HepG2 (cell line): ENCODE results near the gene ZNF213. TPM values are rescaled to one million over a fixed set of nuclear protein-coding genes. Genes with fewer than 3 reads are reported as not detected.

Source experiments
- CBX2 ChIP-seq, 2 experiments: fragments of 200-600 bp in 1 of 2; sonication (generic); formaldehyde crosslinking in 1 of 2; IDR thresholded peaks; 2 replicates each; pipeline versions ENCODE4 v1.7.0 to v1.8.1; 2018 to 2022; ENCODE audit warnings: low read depth in 2 of 2, low read length in 1 of 2, mild to moderate bottlenecking in 1 of 2, missing genetic modification reagents in 1 of 2
- CHCHD3 ChIP-seq: sonication (generic); formaldehyde crosslinking; IDR thresholded peaks from 2 replicates; pipeline ENCODE4 v1.8.0; 2022; ENCODE audit warnings: mild to moderate bottlenecking, missing genetic modification reagents, moderate library complexity
- JUN ChIP-seq: sonication (generic); formaldehyde crosslinking; IDR thresholded peaks from 2 replicates; pipeline ENCODE4 v1.4.0; 2020; ENCODE audit warnings: mild to moderate bottlenecking, missing genetic modification reagents
- MBNL3 ChIP-seq: fragments of 250-450 bp; sonication (Bioruptor Pico); conservative IDR thresholded peaks from 2 replicates; pipeline ENCODE4 v1.8.0; 2022; ENCODE audit warnings: mild to moderate bottlenecking, inconsistent platforms
- MZF1 ChIP-seq: sonication (generic); formaldehyde crosslinking; IDR thresholded peaks from 2 replicates; pipeline ENCODE4 v1.8.1; 2023; ENCODE audit warnings: mild to moderate bottlenecking, missing genetic modification reagents, borderline replicate concordance
- NR3C1 ChIP-seq: sonication (generic); formaldehyde crosslinking; IDR thresholded peaks from 2 replicates; pipeline ENCODE4 v1.4.0; 2020; ENCODE audit warnings: missing genetic modification reagents
- RFXAP ChIP-seq: sonication (generic); formaldehyde crosslinking; IDR thresholded peaks from 2 replicates; pipeline ENCODE4 v1.4.0; 2020; ENCODE audit warnings: missing genetic modification reagents, borderline replicate concordance
- ZBTB44 ChIP-seq: sonication (generic); formaldehyde crosslinking; IDR thresholded peaks from 2 replicates; pipeline ENCODE4 v1.4.0; 2020; ENCODE audit warnings: missing genetic modification reagents
- ZNF121 ChIP-seq: sonication (generic); formaldehyde crosslinking; IDR thresholded peaks from 2 replicates; pipeline ENCODE4 v1.5.0; 2020; ENCODE audit warnings: mild to moderate bottlenecking, missing genetic modification reagents
- ZNF431 ChIP-seq: sonication (generic); formaldehyde crosslinking; IDR thresholded peaks from 2 replicates; pipeline ENCODE4 v1.9.0; 2022; ENCODE audit warnings: missing genetic modification reagents, low read depth, mild to moderate bottlenecking, borderline replicate concordance
- ZNF441 ChIP-seq: sonication (generic); formaldehyde crosslinking; IDR thresholded peaks from 2 replicates; pipeline ENCODE4 v1.7.0; 2021; ENCODE audit warnings: missing genetic modification reagents, borderline replicate concordance
- ZNF460 ChIP-seq: sonication (generic); formaldehyde crosslinking; IDR thresholded peaks from 2 replicates; pipeline ENCODE4 v1.5.1; 2020; ENCODE audit warnings: missing genetic modification reagents, mild to moderate bottlenecking, borderline replicate concordance
- ZNF674 ChIP-seq: sonication (generic); formaldehyde crosslinking; IDR thresholded peaks from 2 replicates; pipeline ENCODE4 v1.5.0; 2020; ENCODE audit warnings: low read depth, mild to moderate bottlenecking, missing genetic modification reagents
- polyA plus RNA-seq, 8 experiments: library from polyadenylated mRNA; depleted of rRNA in 3 of 8; stranded (reverse) in 7 of 8; unstranded in 1 of 8; fragments of >200 nt; fragmentation: Illumina TruSeq in 4 of 8; extraction: Trizol in 4 of 8; gene quantifications; 2 replicates each; pipeline versions ENCODE4 v1.2.1 to v1.2.3, GENCODE V29; 2011 to 2016; ENCODE audit warnings: low read depth in 4 of 8, missing spikeins in 1 of 8, mixed read lengths in 1 of 8; ENCODE audit not compliant: insufficient read depth in 1 of 8
- total RNA-seq, 5 experiments: library from RNA; depleted of rRNA; stranded (reverse); fragments of >200 nt; fragmentation: Illumina TruSeq; extraction: Trizol; gene quantifications; 2 replicates each; pipeline ENCODE4 v1.2.3, GENCODE V29; 2016; ENCODE audit warnings: low read depth in 1 of 5
- TF ChIP-seq, protein P1 (sequence below): sonication (generic); formaldehyde crosslinking; IDR thresholded peaks from 2 replicates; pipeline ENCODE4 v1.8.1; 2023; ENCODE audit warnings: missing genetic modification reagents, inconsistent platforms, borderline replicate concordance
- TF ChIP-seq, protein P2 (sequence below): sonication (generic); formaldehyde crosslinking; IDR thresholded peaks from 2 replicates; pipeline ENCODE4 v1.4.0; 2020; ENCODE audit warnings: mild to moderate bottlenecking, missing genetic modification reagents, borderline replicate concordance
- TF ChIP-seq, protein P3 (sequence below): sonication (generic); formaldehyde crosslinking; IDR thresholded peaks from 2 replicates; pipeline ENCODE4 v1.5.1; 2020; ENCODE audit warnings: missing genetic modification reagents, mild to moderate bottlenecking, borderline replicate concordance
- TF ChIP-seq, protein P4 (sequence below): IDR thresholded peaks from 2 replicates; pipeline ENCODE4 v1.6.1; 2016

Gene ZNF213
- total and polyA plus RNA-seq, 2 of the 13 experiments (the other 11 are each of a cell fraction or from before 2014, with no cell fraction given) = 0.59 to 0.97 TPM

DNA sequence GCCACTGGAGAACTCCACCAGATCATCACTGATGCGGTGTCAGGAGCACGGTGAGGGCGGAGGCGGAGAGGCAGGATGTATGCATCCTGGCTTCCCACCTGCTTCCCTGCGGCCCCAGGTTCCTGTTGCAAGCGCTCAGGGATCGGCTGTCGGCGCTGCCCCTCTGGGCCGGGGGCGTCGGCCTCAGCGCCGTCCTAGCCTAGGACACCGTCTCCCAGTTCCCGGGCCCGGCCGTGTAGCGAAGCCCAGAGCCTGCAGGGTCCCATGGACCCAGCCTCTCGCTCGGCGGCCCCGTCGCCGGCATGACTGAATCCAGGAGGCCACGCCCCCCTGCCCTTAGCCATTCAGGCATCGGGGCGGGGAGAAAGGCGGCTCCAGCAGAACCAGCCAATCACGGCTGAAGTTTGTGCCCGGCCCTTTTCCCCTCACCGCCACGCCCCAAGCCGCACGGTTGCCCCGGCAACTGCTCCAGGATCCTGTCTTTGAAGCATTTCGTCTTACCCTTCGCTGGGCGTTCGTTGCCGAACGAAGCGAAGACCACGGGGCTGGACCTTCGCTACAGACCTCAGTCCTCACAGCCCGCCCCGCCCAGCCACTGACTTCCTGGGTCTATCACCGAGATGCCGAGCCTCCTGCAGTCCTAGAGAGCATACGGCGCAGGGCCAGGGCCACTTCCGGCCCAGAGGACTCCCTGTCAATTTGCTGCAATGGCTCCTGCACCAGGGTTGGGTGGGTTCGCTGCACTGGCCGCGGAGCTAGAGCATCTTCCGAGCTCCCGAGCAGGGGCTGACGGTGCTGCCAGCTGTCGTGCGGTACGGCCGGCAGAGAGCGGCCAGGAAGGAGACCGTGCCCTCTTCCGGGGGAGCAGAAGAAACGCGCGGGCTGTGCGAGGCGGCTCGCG, 10.6 kb upstream of the ZNF213 start (continued):
- TF ChIP-seq CBX2 (IDR thresholded peaks at IDR 0.05; ENCODE audit: low read depth, low read length) (no peak), CBX2 (CRISPR knock-in tag; IDR thresholded peaks at IDR 0.05; ENCODE audit: low read depth) (no peak), NR3C1 (CRISPR knock-in tag) (no peak), ZNF674 (CRISPR knock-in tag) (no peak), ZNF431 (CRISPR knock-in tag) (no peak), ZBTB44 (CRISPR knock-in tag) (no peak), MZF1 (no peak), JUN (CRISPR knock-in tag) (no peak), ZNF121 (peak; percentile 61; the same call in 1 of the 2 replicates), RFXAP (CRISPR knock-in tag) (no peak), ZNF441 (no peak), MBNL3 (CRISPR knock-in tag) (no peak), ZNF460 (CRISPR knock-in tag) (no peak; the same call in 1 of the 2 replicates), CHCHD3 (CRISPR knock-in tag) (no peak)
- TF ChIP-seq, protein P1, sequence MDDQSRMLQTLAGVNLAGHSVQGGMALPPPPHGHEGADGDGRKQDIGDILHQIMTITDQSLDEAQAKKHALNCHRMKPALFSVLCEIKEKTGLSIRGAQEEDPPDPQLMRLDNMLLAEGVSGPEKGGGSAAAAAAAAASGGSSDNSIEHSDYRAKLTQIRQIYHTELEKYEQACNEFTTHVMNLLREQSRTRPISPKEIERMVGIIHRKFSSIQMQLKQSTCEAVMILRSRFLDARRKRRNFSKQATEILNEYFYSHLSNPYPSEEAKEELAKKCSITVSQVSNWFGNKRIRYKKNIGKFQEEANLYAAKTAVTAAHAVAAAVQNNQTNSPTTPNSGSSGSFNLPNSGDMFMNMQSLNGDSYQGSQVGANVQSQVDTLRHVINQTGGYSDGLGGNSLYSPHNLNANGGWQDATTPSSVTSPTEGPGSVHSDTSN = peak; percentile 29; the same call in 1 of the 2 replicates
- TF ChIP-seq, protein P2, sequence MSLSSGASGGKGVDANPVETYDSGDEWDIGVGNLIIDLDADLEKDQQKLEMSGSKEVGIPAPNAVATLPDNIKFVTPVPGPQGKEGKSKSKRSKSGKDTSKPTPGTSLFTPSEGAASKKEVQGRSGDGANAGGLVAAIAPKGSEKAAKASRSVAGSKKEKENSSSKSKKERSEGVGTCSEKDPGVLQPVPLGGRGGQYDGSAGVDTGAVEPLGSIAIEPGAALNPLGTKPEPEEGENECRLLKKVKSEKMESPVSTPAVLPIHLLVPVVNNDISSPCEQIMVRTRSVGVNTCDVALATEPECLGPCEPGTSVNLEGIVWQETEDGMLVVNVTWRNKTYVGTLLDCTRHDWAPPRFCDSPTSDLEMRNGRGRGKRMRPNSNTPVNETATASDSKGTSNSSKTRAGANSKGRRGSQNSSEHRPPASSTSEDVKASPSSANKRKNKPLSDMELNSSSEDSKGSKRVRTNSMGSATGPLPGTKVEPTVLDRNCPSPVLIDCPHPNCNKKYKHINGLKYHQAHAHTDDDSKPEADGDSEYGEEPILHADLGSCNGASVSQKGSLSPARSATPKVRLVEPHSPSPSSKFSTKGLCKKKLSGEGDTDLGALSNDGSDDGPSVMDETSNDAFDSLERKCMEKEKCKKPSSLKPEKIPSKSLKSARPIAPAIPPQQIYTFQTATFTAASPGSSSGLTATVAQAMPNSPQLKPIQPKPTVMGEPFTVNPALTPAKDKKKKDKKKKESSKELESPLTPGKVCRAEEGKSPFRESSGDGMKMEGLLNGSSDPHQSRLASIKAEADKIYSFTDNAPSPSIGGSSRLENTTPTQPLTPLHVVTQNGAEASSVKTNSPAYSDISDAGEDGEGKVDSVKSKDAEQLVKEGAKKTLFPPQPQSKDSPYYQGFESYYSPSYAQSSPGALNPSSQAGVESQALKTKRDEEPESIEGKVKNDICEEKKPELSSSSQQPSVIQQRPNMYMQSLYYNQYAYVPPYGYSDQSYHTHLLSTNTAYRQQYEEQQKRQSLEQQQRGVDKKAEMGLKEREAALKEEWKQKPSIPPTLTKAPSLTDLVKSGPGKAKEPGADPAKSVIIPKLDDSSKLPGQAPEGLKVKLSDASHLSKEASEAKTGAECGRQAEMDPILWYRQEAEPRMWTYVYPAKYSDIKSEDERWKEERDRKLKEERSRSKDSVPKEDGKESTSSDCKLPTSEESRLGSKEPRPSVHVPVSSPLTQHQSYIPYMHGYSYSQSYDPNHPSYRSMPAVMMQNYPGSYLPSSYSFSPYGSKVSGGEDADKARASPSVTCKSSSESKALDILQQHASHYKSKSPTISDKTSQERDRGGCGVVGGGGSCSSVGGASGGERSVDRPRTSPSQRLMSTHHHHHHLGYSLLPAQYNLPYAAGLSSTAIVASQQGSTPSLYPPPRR (CRISPR knock-in tag) = no peak
- TF ChIP-seq, protein P3, sequence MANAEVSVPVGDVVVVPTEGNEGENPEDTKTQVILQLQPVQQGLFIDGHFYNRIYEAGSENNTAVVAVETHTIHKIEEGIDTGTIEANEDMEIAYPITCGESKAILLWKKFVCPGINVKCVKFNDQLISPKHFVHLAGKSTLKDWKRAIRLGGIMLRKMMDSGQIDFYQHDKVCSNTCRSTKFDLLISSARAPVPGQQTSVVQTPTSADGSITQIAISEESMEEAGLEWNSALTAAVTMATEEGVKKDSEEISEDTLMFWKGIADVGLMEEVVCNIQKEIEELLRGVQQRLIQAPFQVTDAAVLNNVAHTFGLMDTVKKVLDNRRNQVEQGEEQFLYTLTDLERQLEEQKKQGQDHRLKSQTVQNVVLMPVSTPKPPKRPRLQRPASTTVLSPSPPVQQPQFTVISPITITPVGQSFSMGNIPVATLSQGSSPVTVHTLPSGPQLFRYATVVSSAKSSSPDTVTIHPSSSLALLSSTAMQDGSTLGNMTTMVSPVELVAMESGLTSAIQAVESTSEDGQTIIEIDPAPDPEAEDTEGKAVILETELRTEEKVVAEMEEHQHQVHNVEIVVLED (CRISPR knock-in tag) = peak; percentile 64
- TF ChIP-seq, protein P4, sequence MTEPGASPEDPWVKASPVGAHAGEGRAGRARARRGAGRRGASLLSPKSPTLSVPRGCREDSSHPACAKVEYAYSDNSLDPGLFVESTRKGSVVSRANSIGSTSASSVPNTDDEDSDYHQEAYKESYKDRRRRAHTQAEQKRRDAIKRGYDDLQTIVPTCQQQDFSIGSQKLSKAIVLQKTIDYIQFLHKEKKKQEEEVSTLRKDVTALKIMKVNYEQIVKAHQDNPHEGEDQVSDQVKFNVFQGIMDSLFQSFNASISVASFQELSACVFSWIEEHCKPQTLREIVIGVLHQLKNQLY (CRISPR knock-in tag) = peak; percentile 7; the same call in 1 of the 2 replicates
